COLO668 (cell line): ENCODE measurements around the gene UBE2R2.
"Not testable (repeated sequence)": the region's sequence is repeated elsewhere in the genome, so short reads cannot be mapped to it uniquely, and the experiment has no call there.

Experiments
- DNase-seq: peaks from one replicate; lab custom pipeline; 2025; ENCODE audit not compliant: unreplicated experiment; lab: John Stamatoyannopoulos, UW

The UBE2R2 gene

GRCh38 chr9:33837138-33837537, 20.2 kb downstream of the UBE2R2 start:
- DNase-seq: no peak

- DNase-seq: no peak
Measured at GRCh38 chr9:33840381-33840780, 23.4 kb downstream of the UBE2R2 start.

GRCh38 chr9:33843312-33843961, 26.5 kb downstream of the UBE2R2 start:
- no peak for DNase-seq

DNA sequence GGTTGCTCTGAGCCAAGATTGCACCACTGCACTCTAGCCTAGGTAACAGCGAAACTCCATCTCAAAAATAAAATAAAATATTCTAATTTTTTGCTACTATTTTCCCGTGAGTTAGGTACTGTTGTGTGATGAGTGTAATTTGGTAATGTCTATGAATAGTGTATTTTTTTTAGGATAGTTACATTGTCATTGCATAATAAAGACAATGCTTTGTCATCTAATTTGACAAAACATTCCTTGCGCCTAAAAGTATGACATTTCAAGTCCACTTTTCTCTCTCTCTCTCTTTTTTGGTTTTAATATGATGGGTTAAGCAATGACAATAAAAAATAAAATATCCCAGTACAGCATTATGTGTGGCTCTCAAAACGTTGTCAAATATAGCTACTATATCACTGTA, 29.3 kb downstream of the UBE2R2 start:
- no peak for DNase-seq

- not testable (repeated sequence) for DNase-seq
Measured at GRCh38 chr9:33847894-33848205, 30.9 kb downstream of the UBE2R2 start.

DNA sequence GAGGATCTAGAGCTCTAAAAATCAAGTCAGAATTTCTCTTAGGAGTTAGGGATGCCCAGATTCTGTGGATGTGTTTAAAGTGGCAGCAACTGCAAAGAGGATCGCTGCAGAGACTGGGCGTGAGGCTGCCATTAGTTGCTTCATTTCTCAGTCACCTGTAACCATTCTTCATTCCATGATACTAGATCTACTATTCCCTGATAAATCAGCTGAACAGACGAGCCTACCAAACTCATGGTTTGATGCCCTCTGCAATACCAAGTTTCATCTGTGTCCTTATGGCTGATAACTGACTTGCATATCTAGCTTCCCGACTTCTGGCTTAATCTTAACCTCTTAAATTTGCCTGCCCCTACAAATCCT, 33.3 kb downstream of the UBE2R2 start:
- no peak for DNase-seq

GRCh38 chr9:33850677-33851076, 33.7 kb downstream of the UBE2R2 start:
- DNase-seq: no peak

- no peak for DNase-seq
Measured at GRCh38 chr9:33851301-33851700, 34.3 kb downstream of the UBE2R2 start.

DNA sequence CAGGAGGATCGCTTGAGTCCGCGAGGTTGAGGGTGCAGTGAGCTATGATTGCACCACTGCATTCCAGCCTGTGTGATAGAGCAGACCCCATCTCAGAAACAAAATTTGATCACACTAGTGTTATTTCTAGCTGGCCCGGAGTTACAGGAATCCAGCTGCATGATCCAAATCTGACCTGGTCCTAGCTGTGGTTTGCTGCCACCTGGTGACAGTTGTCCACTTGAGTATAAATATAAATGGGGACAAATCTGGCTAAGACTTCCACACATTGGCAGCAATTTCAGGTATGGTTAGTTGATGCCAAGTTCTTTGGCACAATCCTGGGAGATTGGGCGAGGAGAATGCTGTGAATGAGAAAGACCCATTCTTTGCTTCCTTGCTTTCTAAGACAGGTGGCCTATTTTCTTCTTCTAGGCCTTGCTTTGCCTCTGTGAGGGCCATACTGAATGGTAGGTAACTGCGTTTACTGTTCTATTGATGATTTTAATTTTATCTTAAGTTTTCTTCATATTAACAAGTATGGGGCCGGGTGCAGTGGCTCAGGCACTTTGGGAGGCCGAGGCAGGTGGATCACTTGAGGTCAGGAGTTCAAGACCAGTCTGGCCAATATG, 35.4 kb downstream of the UBE2R2 start:
- peak; percentile 53 for DNase-seq

- DNase-seq: no peak
Measured at GRCh38 chr9:33856247-33856646, 39.3 kb downstream of the UBE2R2 start.

- no peak for DNase-seq
Measured at GRCh38 chr9:33858423-33858822, 41.5 kb downstream of the UBE2R2 start.

DNA sequence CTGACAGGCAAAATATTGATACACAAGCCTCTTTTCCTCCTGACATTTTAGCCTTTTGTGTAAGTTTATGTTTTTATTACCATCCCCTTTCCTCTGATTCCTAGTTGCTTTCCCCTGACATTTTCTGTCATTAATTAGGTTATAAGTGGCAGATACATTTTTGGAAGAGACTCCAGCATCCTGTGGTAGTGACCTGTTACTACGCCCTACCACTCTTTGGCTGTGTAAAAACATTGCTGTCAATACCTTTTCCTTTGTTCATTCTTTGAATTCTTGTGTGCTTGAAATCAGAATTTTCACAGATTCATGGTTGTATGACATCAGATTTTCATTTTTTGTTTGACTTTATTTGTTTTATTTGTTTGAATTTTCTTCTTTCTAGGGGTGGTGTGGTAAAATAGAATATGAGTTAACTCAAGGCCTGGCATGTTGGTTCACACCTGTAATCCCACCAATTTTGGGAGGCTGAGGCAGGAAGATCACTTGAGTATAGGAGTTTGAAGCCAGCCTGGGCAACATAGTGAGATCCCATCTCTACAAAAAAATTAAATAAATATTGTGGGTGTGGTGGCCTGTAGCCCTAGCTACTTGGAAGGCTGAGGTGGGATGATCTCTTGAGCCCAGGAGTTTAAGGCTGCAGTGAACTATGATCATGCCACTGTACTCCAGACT, 43.4 kb downstream of the UBE2R2 start:
- DNase-seq: no peak

- DNase-seq: no peak
Measured at GRCh38 chr9:33861917-33862453, 45.0 kb downstream of the UBE2R2 start.

GRCh38 chr9:33863027-33863426, 46.1 kb downstream of the UBE2R2 start:
- DNase-seq: not testable (repeated sequence)

DNA sequence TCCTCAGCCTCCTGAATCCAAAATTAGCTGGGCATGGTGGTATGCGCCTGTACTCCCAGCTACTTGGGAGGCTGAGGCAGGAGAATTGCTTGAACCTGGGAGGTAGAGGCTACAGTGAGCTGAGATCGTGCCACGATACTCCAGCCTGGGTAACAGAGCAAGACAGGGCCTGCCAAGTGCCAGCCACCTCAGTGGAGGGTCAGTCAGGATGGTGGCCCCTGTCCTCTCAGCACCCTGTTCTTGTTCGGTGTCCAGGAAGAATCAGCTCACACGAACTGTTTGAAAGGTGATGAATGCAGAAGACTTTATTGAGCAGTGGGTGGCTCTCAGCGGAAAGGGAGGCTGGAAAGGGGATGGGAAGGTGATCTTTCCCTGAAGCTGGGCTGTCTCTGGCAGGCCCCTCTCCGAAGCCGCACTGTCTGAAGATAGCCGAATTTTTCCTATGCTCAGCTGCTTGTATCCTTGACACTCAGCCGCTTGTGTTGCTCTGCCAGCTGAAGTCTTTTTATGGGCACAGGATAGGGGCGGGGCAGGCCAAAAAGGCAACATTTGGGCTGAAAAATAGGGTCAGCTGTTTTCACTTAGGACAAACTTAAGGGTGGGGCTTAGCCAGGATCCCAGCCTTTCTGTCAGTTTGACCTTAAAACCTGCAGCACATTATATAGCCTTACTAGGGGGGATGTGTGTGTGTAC, 50.9 kb downstream of the UBE2R2 start:
- DNase-seq: no peak

- no peak for DNase-seq
Measured at GRCh38 chr9:33868440-33868973, 51.5 kb downstream of the UBE2R2 start.

DNA sequence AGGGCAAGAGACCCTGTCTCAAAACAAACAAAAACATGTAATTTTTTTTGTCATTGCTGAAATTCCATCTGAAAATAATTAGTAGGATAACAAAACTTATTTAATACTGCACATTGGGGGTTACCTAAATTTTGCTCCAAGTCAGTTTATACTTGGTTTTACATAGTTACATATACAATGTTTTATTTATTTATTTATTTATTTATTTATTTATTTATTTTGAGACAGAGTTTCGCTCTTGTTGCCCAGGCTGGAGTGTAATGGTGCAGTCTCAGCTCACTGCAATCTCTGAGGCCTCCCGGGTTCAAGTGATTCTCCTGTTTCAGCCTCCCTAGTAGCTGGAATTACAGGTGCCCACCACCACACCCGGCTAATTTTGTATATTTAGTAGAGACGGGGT, 52.3 kb downstream of the UBE2R2 start:
- DNase-seq: not testable (repeated sequence)

DNA sequence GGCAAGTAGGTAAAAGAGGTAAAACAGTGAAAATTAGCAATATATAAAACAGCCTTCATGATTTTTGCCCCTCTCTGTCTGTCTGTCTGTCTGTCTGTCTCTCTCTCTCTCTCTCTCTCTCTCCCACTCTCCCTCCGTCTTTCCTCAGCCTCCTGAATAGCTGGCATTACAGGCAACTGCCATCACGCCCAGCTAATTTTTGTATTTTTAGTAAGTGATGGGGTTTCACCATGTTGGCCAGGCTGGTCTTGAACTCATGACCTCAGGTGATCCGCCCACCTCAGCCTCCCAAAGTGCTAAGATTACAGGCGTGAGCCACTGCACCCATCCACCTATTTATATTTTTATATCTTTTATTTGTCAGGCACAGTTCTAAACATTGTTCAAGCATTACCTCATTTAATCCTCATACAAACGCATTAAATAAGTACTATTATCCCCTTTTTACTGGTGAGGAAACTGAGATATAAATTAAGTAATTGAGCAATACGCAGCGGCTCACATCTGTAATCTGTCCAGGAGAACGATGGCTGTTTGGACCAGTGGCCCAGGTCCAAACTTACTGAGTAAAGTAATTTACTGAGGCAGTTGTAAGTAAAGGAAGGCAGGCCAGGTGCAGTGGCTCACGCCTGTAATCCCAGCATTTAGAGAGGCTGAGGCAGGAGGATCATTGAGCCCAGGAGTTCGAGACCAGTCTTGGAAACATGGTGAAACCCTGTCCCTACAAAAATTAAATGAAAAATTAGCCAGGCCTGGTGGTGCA, 60.9 kb downstream of the UBE2R2 start:
- DNase-seq: no peak

DNA sequence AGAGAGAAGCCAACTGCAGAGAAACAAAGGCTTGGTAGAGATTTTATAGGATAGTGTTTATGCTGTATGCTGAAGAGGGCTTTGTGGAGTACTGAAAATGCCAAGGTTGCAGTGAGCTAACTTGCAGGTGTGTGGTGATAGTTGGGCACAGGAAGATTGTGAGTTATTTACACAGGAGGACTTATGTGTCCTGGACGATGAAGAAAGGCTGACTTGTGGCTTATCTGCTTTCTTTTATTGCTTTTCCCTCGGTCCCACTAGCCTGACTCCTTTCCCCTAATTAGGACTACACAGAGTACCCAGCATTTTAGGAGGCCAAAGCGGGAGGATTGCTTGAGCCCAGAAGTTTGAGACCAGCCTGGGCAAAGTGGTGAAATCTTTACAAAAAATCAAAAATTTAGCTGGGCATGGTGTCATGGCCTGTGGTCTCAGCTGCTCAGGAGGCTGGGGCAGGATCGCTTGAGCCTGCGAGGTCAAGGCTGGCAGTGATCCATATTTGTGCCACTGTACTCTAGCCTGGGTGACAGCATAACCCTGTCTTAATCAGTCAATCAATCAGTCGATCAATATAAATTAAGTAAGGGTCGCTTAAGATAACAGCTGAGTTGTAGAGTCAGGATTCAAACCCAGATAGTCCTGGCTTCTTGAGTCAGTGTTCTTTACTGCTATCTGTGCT, 61.9 kb downstream of the UBE2R2 start:
- no peak for DNase-seq
